ENCODE data around the gene ATF6. TPM values are rescaled to one million over a fixed set of nuclear protein-coding genes. Genes with fewer than 3 reads are reported as not detected.

The ATF6 gene
- total and polyA plus RNA-seq, 4 donors: 10.0 to 22.5 (median 13.4) TPM

- DNase-seq (ENCODE audit: low spot score): no peak
- TF ChIP-seq REST (IDR thresholded peaks at IDR 0.05) (no peak), HNF4G (IDR thresholded peaks at IDR 0.05) (no peak), ZBTB33 (IDR thresholded peaks at IDR 0.05) (no peak), HNF4A (conservative IDR thresholded peaks at IDR 0.05) (no peak), FOXA1 (IDR thresholded peaks at IDR 0.05) (no peak), EGR1 (IDR thresholded peaks at IDR 0.05; ENCODE audit: low read depth in 2 of 2) (no peak), JUND (IDR thresholded peaks at IDR 0.05) (no peak), TAF1 (conservative IDR thresholded peaks at IDR 0.05) (no peak), ATF3 (IDR thresholded peaks at IDR 0.05) (no peak), NR2F2 (IDR thresholded peaks at IDR 0.05) (no peak), GABPA (IDR thresholded peaks at IDR 0.05 in 1 of 2, conservative IDR thresholded peaks at IDR 0.05 in 1 of 2) (no peak), FOXA2 (IDR thresholded peaks at IDR 0.05) (no peak), SP1 (IDR thresholded peaks at IDR 0.05) (no peak), YY1 (IDR thresholded peaks at IDR 0.05) (no peak), RXRA (IDR thresholded peaks at IDR 0.05) (no peak), CTCF (IDR thresholded peaks at IDR 0.05; ENCODE audit: low read depth, low read length, missing input control) (no peak)
- WGBS: 92% methylated on average over 1 of the region's 1 CpG
- Histone ChIP-seq H3K4me1 (ENCODE audit: control insufficient read depth in 4 of 4, insufficient read depth in 4 of 4, low read length in 3 of 4) (no peaks in the 10 kb centered on the region), H3K4me3 (ENCODE audit: low read depth in 1 of 3, low read length in 3 of 3) (no peak overlapping the region), H3K9ac (ENCODE audit: low read depth in 1 of 2, low read length in 2 of 2) (no peak overlapping the region), H3K27ac (ENCODE audit: low read depth in 1 of 2, low read length in 2 of 2) (no peak overlapping the region), H3K36me3 (ENCODE audit: control insufficient read depth in 4 of 4, insufficient read depth in 3 of 4, low read depth in 1 of 4, low read length in 3 of 4) (peaks cover 2 to 17% (median 11%) of the 10 kb centered on the region in 4 donors), H3K9me3 (ENCODE audit: control insufficient read depth in 4 of 4, low read length in 3 of 4) (no peaks in the 10 kb centered on the region), H3K27me3 (ENCODE audit: control insufficient read depth in 4 of 4, insufficient read depth in 4 of 4, low read length in 3 of 4) (no peaks in the 10 kb centered on the region)
Observed at GRCh38 chr1:161885759-161886158, 119.6 kb downstream of the ATF6 start.

GRCh38 chr1:161886589-161886988 is 120.5 kb downstream of the ATF6 start:
- 96% methylated on average over 5 of the region's 5 CpGs for WGBS
- DNase-seq (ENCODE audit: low spot score): no peak
- Histone ChIP-seq H3K4me3 (ENCODE audit: low read depth in 1 of 3, low read length in 3 of 3) (no peak overlapping the region), H3K36me3 (ENCODE audit: control insufficient read depth in 4 of 4, insufficient read depth in 3 of 4, low read depth in 1 of 4, low read length in 3 of 4) (peaks cover 5 to 19% (median 14%) of the 10 kb centered on the region in 4 donors), H3K27me3 (ENCODE audit: control insufficient read depth in 4 of 4, insufficient read depth in 4 of 4, low read length in 3 of 4) (no peaks in the 10 kb centered on the region), H3K4me1 (ENCODE audit: control insufficient read depth in 4 of 4, insufficient read depth in 4 of 4, low read length in 3 of 4) (no peaks in the 10 kb centered on the region), H3K9me3 (ENCODE audit: control insufficient read depth in 4 of 4, low read length in 3 of 4) (no peaks in the 10 kb centered on the region), H3K9ac (ENCODE audit: low read depth in 1 of 2, low read length in 2 of 2) (no peak overlapping the region), H3K27ac (ENCODE audit: low read depth in 1 of 2, low read length in 2 of 2) (no peak overlapping the region)
- TF ChIP-seq ATF3 (IDR thresholded peaks at IDR 0.05): no peak
- no peak for TF ChIP-seq HNF4A (conservative IDR thresholded peaks at IDR 0.05)
- TF ChIP-seq NR2F2 (IDR thresholded peaks at IDR 0.05): no peak
- no peak for TF ChIP-seq ZBTB33 (IDR thresholded peaks at IDR 0.05)
- no peak for TF ChIP-seq SP1 (IDR thresholded peaks at IDR 0.05)
- TF ChIP-seq RAD21 (IDR thresholded peaks at IDR 0.05): no peak
- no peak for TF ChIP-seq JUND (IDR thresholded peaks at IDR 0.05)
- no peak for TF ChIP-seq FOXA2 (IDR thresholded peaks at IDR 0.05)
- no peak for TF ChIP-seq EGR1 (IDR thresholded peaks at IDR 0.05; ENCODE audit: low read depth in 2 of 2)
- no peak for TF ChIP-seq TAF1 (conservative IDR thresholded peaks at IDR 0.05)
- TF ChIP-seq CTCF (IDR thresholded peaks at IDR 0.05; ENCODE audit: low read depth, low read length, missing input control): no peak
- TF ChIP-seq MAX (IDR thresholded peaks at IDR 0.05): no peak
- TF ChIP-seq RXRA (IDR thresholded peaks at IDR 0.05): no peak

Measured in liver (tissue), 9 donors.